ENCODE results near the gene KAZN. TPM values are rescaled to one million over a fixed set of nuclear protein-coding genes. Genes with fewer than 3 reads are reported as not detected.

Gene KAZN
- total and polyA plus RNA-seq, 10 donors: 20.0 to 245 (median 144) TPM

DNA sequence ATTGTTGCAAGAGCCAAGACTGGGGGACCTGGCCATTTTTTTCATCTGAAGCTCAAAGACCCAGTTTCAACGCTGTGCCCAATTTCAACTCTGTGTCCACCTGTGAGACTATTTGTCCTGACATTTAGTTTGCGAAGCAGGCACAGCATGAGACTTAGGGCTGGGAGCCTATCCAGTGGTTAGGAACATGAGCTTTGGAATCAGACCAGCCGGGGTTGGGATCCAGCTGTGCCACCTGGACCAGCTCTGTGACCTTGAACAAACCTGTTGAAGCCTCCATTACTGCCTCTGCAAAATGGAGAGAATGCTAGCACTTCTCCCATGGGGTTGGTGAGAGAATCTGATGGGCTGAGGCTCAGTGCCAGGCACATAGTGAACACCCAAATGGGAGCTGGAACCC is 348.9 kb downstream of the KAZN start:
- TF ChIP-seq POLR2A (IDR thresholded peaks at IDR 0.05): no peak
- no peak for TF ChIP-seq CTCF (IDR thresholded peaks at IDR 0.05 in 8 of 11, conservative IDR thresholded peaks at IDR 0.05 in 3 of 11)
- TF ChIP-seq POLR2AphosphoS5 (IDR thresholded peaks at IDR 0.05): no peak

DNA sequence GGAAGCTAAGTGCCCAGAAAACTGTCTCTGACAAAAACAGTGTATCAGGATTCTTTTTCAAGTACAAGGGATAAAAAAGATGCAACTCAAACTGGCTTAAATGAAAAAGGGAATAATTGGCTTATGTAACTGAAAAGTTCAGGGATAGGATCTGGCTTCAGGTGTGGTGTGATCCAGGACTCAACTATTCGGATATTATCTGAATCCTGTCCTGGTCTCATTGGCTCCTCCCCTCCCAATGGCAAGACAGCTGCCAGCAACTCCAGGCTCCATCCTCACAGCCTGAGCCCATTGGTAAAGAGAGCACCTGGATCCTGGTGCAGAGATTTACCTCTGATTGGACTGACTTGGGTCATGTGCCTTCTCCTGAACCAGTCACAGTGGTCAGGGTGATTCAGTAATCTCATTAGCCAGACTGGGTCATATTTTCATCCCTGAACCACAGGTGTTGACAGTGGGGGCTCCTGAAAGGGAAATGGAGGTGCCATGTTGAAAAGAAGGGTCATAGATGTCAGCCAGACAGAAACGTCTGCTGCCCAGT is 349.7 kb downstream of the KAZN start:
- intact Hi-C loops (cut with DNase I; ENCODE audit: low total_unique reads): no loop called here
- peak overlapping the region in 7 of 8 donors; percentile 43 to 89 (median 81) for H3K27ac ChIP-seq
- no peaks in the 10 kb centered on the region for H3K9me3 ChIP-seq
- TF ChIP-seq CTCF (IDR thresholded peaks at IDR 0.05 in 8 of 11, conservative IDR thresholded peaks at IDR 0.05 in 3 of 11) (no peak), POLR2AphosphoS5 (IDR thresholded peaks at IDR 0.05) (no peak), POLR2A (IDR thresholded peaks at IDR 0.05) (no peak)
- peaks cover 15 to 100% (median 60%) of the 10 kb centered on the region in 6 donors for H3K4me1 ChIP-seq
- H3K27me3 ChIP-seq (replicated peaks in 1 of 7): no peaks in the 10 kb centered on the region
- WGBS, 5 donors: 62 to 86% (median 77%) methylated on average over 2 of the region's 2 CpGs
- no peak for DNase-seq
- H3K36me3 ChIP-seq: peaks cover 0 to 9% (median 0%) of the 10 kb centered on the region in 6 donors
- no peak overlapping the region for H3K4me3 ChIP-seq

More for the DNA sequence above, 348.9 kb downstream of the KAZN start:
- H3K9me3 ChIP-seq: no peaks in the 10 kb centered on the region
- intact Hi-C loops (cut with DNase I; ENCODE audit: low total_unique reads): no loop called here
- 75 to 91% (median 82%) methylated on average over 3 of the region's 3 CpGs for WGBS, 5 donors
- H3K36me3 ChIP-seq: peaks cover 0 to 9% (median 0%) of the 10 kb centered on the region in 6 donors
- peak overlapping the region; percentile 42 to 89 (median 81) for H3K27ac ChIP-seq
- H3K4me1 ChIP-seq: peaks cover 15 to 98% (median 60%) of the 10 kb centered on the region in 6 donors
- DNase-seq: no peak
- no peaks in the 10 kb centered on the region for H3K27me3 ChIP-seq (replicated peaks in 1 of 7)
- H3K4me3 ChIP-seq: peak overlapping the region in 3 of 8 donors; percentile 5 to 19 (median 9)

DNA sequence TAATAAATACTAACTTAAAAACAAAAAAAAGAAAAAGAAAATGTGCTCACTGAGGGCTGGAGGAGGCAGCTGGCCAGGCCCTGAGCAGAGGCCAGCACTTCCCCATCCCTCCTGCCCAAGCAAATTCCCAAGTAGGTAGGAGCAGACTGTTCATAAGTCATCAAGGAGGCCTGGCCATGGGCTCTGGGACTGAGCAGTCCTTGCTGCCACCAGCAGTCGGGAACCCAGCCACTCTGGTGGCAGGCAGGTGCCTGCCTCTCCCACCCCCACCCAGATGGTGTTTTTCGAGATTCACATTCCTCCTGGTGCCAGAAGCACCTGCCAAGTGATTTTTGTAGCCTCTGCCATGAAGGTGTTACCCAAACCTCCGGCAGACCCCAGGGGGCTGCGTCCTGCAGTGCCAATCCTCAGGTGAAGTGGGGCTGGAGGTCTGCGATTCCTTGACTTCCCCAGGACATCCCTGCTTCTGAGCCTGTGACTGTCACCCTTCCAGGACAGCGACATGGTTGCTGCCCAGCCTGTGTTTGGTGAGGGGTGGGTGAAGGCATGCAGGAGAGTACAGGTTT is 350.9 kb downstream of the KAZN start:
- Histone ChIP-seq H3K27me3 (replicated peaks in 1 of 7) (no peaks in the 10 kb centered on the region), H3K4me1 (peaks cover 12 to 100% (median 54%) of the 10 kb centered on the region in 6 donors), H3K27ac (peak overlapping the region; percentile 3 to 89 (median 81)), H3K36me3 (peaks cover 0 to 9% (median 0%) of the 10 kb centered on the region in 6 donors), H3K9me3 (peaks cover 0 to 9% (median 5%) of the 10 kb centered on the region in 8 donors), H3K4me3 (no peak overlapping the region)
- DNase-seq: no peak
- WGBS, 5 donors: 70 to 95% (median 81%) methylated on average over 6 of the region's 6 CpGs
- TF ChIP-seq CTCF (IDR thresholded peaks at IDR 0.05 in 8 of 11, conservative IDR thresholded peaks at IDR 0.05 in 3 of 11) (no peak), POLR2AphosphoS5 (IDR thresholded peaks at IDR 0.05) (no peak), POLR2A (IDR thresholded peaks at IDR 0.05) (no peak)
- intact Hi-C loops (cut with DNase I; ENCODE audit: low total_unique reads): no loop called here
